ENCODE measurements around the gene UBE2H.
A peak's percentile ranks its signal among the peaks of the same experiment; 100 is the strongest.
"Not testable (repeated sequence)": the region's sequence is repeated elsewhere in the genome, so short reads cannot be mapped to it uniquely, and the experiment has no call there.

UBE2H gene

DNA sequence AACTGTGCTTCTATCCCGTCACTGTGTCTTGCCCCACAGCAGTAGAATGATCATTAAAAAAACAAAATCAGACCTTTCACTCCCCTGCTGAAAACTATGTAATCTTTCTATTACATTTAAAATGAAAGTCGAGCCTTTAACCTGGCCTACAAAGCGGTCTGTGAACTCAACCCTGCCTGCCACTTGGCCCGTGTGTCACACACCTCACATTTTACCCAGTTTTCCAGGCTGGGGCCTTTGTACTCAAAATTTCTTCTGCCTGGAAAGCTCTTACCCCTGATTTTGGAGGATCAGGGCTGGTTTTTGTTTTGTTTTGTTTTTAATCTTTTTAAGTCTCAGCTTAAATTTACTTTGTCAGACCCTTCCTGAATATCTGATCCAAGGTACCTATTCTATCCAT is 82.1 kb downstream of the UBE2H start:
- DNase-seq: no peak

DNA sequence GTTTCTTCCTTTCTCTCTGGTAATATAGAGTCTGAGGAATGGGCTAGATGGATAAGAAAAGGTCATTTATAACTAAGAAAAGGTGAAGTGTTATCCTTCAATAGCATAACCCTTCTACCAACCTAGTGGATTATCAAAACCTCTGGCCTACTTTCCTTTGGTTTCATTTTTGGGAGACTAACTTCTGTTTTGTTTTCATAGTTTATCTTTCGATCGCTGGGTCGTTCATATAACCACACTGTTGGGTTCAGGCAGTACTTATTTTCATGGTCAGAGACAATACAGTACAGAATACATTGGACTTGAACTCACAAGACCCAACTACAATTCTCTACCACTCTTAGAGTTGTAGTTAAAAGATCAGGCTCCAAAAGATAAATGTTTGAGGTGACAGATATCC is 86.5 kb downstream of the UBE2H start:
- no peak for DNase-seq

DNA sequence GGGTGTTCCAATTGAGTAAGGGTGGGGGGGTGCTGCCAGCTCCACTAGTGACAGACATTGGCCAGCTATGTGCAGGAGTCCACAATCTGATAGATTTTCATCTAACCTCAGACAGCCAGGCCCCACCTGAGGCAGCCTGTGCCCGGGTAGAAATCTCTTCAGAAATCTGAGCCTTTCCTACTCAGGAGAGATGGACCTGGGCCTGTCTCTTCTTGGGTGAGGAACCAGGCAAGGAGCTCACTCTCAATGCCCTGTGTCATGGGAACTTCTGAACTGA is 86.9 kb downstream of the UBE2H start:
- no peak for DNase-seq

DNA sequence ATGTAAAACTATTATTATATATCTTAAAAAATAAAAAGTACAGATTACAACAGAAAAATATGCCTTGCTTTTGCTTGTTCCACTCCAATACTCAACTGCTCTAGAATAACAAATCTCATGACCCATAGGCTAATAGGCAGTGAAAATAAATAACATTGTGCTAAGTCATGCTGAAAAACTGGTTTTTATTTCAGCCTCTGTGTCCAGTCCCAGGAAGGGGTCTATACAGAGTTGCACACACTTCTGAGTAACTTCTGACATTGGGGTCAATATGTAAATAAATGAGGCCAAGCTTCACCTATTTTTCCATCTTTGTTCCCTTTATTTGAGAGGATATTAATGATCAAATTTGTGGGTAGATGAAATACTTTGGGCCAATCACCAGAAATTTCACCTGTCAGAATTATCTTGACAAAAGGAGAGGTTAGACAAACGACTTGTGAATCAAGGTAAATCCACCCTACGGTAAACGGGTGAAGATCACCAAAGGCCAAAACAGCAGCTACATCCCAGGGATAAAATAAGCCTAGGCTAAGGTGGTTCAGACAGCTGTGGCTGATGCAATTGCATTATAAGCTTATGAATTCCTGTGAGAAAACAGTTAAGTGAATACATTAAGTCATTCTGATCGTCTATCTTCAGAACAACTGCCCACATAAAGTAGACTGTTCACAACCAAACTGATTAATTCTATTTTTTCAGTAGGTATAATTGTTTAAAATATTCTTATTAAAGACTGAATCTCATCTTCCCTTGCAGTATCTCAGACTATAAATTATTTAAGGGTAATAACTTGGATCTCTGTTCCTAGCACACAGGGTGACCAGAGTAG is 87.5 kb downstream of the UBE2H start:
- no peak for DNase-seq

DNA sequence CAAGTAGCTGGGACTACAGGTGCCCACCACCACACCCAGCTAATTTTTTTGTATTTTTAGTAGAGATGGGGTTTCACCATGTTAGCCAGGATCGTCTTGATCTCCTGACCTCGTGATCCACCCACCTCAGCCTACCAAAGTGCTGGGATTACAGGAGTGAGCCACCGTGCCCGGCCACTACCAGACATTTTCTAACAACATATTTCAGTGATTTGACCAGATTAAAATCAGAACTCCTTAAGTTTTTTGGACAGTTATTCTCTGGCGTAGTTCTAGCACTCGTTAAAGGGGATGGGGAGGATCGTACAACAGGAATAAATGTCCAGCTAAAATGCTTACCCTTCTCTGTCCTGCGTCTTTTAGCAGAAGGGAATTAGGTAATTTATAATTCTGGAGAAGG is 88.1 kb downstream of the UBE2H start:
- DNase-seq: not testable (repeated sequence)

DNA sequence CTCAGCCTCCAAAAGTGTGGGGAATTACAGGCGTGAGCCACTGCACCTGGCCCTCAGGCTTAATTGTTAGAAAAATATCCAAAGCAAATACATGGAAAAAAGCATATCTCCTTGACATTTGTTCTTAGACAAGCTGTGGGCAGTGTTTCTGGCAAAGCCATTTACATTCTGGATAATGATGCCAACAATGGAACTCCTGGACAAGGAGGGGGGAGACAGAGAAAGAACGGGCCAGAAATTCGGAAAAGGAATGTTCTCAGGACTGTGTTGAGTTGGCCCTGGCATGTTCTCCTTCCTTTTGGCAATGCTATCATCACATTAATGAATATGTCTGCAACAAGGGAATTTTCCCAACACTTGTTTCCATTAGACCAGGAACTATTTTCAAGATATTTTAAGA is 88.7 kb downstream of the UBE2H start:
- DNase-seq: no peak

DNA sequence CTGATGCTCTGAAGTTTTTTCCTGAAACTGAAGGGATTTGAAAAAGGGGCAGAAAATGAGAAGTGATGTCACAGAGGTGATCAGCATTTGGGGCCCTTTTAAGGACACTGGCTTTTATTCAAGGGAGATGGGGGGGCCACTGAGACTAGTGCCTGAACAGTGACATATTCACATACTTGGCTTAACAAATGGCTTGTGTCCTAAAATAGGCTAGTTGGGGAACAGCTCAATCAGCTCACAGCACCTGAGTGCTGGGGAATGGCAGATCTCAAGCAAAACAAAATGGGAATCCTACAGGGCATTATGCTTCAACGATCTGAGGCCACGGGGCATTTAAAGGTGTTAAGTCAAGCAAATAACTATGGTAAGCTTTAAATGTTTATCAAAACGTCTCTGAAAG is 90.1 kb downstream of the UBE2H start:
- DNase-seq: no peak

DNA sequence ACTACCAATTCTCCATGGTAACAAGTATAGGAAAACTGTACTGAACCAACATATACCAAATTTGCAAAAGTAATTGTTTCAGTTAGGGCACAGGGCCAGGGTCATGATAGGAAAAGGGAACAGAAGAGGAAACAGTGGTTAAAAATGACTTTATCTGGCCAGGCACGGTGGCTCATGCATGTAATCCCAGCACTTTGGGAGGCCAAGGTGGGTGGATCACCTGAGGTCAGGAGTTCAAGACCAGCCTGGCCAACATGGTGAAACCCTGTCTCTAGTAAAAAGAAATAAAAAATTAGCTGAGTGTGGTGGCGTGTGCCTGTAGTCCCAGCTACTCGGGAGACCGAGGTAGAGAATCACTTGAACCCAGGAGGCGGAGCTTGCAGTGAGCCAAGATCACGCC is 92.0 kb downstream of the UBE2H start:
- DNase-seq: not testable (repeated sequence)

DNA sequence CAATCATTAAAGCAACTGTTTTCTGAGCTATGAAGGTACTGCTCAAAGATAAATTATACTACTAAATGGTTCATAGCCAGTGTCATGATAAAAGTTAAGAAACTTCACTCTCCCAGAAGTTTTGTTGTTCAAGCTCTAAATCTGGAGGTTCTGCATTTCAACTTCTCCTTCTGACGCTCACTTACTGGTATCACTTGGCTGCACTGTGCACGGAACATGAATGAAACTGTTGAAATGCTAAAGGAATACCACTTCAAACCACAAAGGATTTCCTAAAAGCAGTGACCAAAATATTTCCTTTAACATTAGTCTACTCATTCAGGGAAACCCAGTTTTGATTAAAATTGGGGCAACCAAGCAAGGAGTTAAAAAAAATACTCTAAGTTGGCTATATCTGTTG is 93.6 kb downstream of the UBE2H start:
- no peak for DNase-seq

DNA sequence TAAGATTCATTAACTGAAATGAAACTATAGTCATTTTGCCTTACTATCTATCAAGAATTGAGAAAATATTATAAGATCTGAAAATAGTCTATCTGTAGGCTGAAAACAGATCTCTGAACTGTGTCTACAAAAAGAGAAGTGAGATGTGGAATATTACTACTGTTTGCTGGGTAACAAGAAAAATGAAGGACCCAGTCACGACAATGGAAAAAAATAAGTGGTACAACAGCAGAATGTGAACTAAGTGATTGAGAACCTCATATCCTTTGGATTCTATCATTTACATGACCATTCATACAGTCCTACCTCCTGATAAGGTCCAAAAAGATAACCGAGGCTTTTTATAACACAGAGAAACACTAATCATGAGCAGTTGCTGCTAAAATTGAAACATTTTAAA is 94.3 kb downstream of the UBE2H start:
- DNase-seq: no peak

DNA sequence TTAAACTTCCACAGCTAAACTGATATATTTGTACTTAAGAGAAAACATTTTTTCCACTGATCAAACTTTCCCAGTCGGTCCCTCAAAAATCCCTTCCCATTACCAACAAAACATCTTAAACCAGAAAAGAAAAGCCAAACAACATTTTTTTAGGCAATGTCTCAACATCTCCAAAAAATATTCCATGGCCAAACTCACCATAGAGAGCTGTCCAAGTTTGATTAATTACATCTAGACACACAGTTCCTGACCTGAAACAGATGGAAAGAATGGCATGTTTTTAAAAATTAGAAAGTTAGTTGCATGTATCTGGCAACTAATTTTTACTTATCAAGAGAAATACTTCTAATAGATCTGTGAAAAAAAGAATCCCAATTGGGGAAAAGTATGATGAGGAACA is 95.4 kb downstream of the UBE2H start:
- no peak for DNase-seq

DNA sequence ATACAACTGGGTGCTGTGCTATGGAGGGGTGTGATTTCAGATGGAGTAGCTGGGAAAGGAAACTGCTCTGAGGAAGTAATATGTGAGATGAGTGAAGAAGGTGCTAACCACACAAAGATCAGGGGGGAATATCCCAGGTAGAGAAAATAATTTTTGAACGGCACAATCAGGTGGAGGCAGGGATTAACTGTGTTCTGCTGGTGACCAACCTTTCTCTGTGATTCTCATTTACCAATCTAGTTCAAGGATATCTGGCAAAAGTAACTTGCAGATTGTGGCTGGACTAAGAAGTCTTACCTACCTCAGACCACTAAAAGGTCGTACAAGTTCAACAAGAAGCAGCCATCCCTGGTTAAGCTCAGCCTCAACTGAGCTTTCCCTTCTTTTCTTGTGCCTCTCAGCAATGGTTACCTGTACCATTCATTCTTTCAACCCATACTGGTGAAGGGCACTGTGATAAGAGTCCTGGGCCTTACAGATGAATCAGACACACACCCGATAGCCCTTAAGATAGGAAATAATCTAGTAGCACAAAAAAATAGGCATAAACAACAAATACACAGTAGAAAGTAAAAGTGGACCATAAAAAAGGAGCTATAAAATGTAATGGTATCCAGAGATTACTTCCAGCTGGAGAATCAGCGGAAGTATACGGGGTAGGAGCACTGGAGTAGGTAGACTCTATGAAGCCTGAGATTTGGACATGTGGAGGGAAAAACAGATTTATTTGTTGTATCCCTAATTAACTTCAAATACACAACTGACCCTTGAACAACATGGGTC is 96.6 kb downstream of the UBE2H start:
- DNase-seq: no peak

DNA sequence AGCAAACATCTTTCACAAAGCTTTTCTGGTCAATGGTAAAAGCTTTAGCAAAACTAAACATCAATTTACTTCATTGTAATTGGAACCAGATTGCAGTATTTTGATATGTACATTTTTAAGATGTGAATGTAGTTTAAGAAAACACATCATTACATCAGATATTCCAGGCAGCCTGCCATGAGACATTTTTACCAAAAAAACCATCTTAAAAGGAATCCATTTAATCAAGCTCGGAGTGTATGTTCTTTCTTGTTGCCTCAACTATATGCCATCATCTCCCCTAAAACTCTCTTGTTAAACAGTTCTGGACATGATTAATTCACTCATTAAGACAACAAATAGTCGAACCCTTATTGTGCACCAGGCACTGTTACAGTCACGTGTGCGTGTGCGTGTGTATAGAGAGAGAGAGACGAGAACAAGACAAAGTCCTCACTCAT is 97.5 kb downstream of the UBE2H start:
- no peak for DNase-seq

DNA sequence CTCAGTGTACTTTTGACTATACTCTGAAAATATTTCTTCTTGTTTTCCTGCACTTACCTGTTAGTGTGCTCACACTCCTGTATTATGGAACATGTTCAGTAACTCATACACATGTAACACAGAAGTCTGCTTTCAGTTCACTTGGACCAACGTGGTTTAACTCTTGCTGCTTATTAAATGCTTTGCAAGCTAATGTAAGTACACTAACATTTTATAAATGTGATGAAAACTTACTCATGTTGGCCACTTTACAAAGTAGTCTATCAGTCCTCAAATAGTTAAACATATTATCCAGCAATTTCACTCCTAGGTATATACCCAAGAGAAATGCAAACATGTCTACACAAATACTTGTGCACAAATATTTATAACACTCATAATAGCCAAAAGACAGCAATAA is 98.4 kb downstream of the UBE2H start:
- no peak for DNase-seq

DNA sequence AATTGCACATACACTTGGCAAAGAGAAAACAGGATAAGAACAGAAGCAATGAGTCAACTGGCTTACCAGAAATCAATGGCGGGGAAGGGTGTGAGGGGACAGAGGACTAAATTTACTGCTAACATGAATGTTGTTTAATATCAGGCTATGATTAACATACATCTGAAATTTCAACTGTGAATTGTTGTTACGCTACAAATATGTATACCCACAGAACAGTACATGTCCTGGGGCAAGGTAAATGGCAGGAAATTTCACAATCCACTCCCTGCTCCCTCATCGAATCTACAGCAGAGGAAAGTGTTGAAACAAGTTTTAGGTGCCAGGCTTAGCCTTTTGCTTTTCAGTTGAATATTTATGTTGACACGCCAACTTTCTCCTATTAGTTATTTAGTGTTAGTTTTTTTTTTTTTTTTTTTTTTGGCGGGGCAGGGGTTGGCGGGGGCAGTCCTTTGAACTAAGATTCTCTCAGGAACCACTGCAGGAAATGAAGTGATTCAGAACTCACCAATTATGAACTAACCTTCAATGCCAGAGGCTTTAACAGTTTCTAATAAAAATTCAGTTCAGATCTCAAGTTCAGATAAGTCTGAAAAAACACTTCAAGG is 99.0 kb downstream of the UBE2H start:
- DNase-seq: no peak

DNA sequence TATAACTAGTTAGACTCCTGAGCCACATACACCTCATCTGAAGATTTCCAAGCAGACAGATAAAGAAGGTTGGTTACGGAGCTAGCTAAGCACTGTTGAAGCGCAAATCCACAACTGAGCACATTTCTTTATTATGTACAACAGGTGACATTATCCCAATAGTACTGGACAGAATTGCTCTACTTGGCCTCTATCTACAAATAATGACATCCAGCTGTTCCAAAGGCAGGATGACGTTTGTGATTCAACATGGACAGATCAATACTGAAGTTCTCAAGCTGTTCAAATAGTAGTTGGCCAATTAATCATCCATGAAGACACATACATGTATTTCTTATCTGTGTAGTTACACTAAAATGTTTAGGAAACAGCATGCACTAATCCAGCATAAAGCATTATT is 101.0 kb downstream of the UBE2H start:
- no peak for DNase-seq

DNA sequence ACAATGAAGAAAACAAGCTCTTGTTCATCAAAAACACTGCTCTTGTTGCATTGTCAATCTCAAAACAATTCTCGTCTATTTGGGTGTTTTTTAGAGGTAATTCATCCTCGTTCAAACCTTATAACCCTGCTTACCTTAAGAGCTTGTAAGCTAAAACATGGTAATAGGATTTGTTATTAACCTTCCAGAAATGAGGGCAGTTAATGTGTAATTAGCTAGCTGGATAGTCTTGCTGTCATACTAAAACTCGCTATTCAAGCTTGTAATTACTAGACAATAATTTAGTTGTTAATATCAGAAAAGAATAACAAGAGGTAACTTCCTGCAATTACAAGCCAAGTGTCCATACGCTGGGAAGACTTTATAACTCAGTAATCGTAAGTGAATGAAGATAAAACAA is 101.6 kb downstream of the UBE2H start:
- DNase-seq: no peak

DNA sequence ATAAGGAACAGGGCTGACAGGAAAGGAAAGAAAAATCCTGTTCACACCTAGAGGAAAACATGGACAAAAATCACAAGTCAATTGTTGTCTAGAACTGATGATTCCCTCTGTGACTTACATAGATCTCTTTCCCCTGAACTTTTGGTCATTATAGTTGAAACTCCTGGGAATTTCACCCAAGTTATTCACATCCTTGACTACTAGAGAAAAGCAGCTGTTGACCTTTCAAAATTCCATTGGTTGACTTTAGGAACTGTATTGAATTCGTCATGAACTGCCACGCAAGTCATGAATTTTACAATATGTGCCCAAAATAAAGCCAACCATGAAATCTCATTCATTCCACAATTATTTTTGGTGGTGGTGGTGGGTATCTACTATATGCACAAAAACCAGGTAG is 104.3 kb downstream of the UBE2H start:
- no peak for DNase-seq

DNA sequence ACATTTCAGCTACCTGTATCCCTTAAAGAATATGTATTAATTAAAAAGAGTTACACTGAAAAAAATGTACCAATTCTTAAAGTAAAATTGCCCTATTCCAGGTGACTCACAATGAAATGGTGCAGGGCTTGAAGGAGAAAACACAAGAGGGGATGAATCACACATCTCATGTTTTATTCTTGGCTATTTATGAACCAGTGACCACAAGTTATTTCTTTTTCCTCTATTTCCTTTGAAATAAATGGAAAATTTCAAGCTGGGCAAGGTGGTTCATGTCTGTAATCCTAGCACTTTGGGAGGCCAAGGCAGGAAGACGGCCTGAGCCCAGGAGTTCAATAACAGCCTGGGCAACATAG is 106.8 kb downstream of the UBE2H start:
- no peak for DNase-seq

DNA sequence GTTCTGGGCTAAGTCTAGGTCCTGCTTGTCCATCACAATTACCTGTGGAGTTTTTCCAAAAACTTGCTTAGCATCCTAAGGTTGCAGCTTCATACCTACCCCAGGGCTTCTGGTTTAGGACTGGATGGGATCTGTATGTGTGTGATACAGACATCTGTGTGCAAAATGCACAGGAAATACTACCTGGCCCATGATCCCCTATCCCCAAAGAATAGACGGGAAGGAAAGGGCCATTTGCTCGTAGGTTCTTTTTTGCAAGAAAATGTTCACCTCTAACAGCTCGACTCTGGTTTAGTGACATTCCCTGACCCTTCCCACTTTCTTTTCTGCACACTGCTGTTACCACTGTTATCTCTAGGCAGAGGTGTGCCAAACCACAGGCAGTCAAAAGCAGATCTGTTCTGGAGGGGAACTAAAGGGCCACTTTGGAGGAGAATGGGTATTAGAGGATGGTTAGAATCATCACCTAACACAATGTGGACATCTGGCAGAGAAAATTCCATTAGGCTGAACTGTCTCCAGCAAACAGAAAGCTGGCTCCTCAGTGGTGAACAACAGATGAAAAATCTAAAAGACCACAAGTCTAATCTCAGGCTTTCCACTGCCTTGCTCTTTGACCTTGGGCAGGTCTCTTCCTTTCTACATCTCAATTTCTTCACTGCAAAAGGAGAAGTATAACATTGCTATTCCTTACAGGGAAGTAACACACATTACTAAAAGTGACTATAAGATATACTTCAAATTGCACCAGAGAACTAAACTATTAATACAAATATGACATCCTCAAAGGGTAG is 107.4 kb downstream of the UBE2H start:
- DNase-seq: no peak

DNA sequence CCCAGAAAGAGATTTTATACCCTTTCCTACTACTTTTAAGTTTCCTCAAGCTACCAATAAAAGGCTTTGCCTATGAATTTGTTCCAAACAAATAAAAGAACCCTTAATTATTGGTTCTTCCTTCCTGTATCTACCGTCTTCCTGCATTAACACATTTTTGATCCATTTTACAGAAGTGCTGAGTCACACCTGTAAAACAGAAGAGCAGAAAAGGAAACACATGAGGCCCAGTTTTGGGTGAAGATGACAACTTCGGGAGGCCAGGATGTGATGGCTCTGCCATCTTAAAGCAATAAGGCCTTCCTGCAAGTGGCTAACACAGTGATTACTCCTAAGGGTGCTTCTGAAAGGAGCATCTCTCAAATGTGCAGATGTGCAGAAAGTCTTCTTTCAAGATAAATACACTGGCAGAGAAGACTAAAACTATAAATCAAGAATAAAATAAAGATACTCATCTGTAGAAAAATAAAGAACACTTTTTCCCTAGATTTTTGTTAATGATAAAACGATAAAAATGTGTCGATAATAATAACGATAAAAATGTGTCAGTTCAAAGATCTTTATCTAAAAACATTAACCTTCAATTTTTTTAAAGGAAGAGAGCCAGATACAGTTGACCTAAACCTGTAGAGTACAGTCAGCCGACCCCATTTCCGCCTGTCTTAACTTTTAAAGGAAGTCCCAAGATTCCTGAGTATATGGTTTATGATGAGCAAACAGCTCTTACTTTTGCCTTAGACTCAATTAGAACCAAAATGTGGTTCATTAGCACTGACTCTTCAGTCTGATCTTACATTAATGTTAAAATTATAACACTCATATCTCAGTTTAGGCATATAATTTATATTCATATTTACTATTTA is 108.6 kb downstream of the UBE2H start:
- DNase-seq: peak; percentile 21

DNA sequence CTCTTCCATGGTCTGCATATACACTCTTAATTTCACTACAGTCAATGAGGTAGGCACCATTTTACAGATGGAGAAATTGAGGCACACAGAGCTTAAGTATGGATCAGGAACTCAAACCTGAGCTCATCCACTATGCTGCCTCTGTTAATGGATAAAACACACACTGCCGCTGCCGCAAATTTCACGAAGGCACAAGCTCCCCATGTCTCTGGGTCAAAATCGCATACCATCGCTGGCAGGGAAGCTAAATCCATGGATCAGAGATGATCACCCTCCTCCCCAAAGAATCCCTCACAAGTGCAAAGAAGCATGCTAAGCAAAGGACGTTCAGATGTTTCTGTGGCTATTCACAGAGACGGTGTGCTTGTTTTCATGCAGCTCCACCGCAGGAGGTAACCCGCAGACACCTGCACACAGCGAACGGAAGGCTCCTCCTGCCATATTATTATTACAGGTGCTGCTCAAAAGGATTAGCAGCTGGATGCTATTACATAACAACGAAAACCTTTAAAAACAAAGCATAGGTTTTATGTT is 109.3 kb downstream of the UBE2H start:
- DNase-seq: no peak

Data from stimulated activated CD4-positive, alpha-beta T cell treated with anti-CD3 and anti-CD28 coated beads, Interleukin-15, amount 100 ng/mL, for 24 hours (primary cell).